IMR-90 (cell line): ENCODE results near the gene RASIP1. TPM values are rescaled to one million over a fixed set of nuclear protein-coding genes. Genes with fewer than 3 reads are reported as not detected.

Source experiments
- ATAC-seq: fragments of 200-7000 bp; cut with Tn5 transposase; 2 replicates; pipeline ENCODE4 v1.9.1; 2020; ENCODE audit warnings: low read depth, mild to moderate bottlenecking, moderate library complexity
- BruUV-seq: library from RNA; stranded (reverse); fragments of 400-500 nt; replicated peaks from 2 replicates; lab custom pipeline; 2021; lab: Mats Ljungman, UMichigan
- CTCF ChIA-PET: fragments of 300-600 bp; formaldehyde crosslinking; extraction: SDS; loops from one replicate; lab custom pipeline; 2021; ENCODE audit warnings: antibody characterized with exemption; lab: Yijun Ruan, JAX
- POLR2A ChIA-PET: fragments of 300-600 bp; sonication (Branson Sonifier 250); formaldehyde crosslinking; loops from one replicate; lab custom pipeline; 2022; ENCODE audit warnings: antibody characterized with exemption; ENCODE audit not compliant: unreplicated experiment; lab: Charles Lee
- DNase-seq: peaks from one replicate; pipeline ENCODE4 v3.0.0; 2013
- H2AFZ ChIP-seq: replicated peaks from 2 replicates; pipeline ENCODE3; 2013; ENCODE audit warnings: low read length, mild to moderate bottlenecking; ENCODE audit not compliant: poor library complexity
- H2AK5ac ChIP-seq: 2 replicates; pipeline ENCODE4 v1.6.1; 2013; ENCODE audit warnings: low read depth, low read length, inconsistent platforms
- H2AK9ac ChIP-seq: replicated peaks from 2 replicates; pipeline ENCODE3; 2013; ENCODE audit warnings: mild to moderate bottlenecking, low read depth, low read length, moderate library complexity; ENCODE audit not compliant: poor library complexity
- H2BK120ac ChIP-seq: 2 replicates; pipeline ENCODE4 v1.6.1; 2013; ENCODE audit warnings: low read depth, low read length, inconsistent platforms
- H2BK15ac ChIP-seq: 3 replicates; pipeline ENCODE4 v1.6.1; 2013; ENCODE audit warnings: low read depth, low read length, inconsistent platforms
- H2BK20ac ChIP-seq: 2 replicates; pipeline ENCODE4 v1.6.1; 2013; ENCODE audit warnings: low read depth, mild to moderate bottlenecking, inconsistent platforms, low read length, moderate library complexity
- H2BK5ac ChIP-seq: 2 replicates; pipeline ENCODE4 v1.6.1; 2013; ENCODE audit warnings: mild to moderate bottlenecking, low read depth, low read length, inconsistent platforms; ENCODE audit not compliant: poor library complexity, severe bottlenecking
- H3K14ac ChIP-seq: replicated peaks from 2 replicates; pipeline ENCODE4 v1.6.1; 2013; ENCODE audit warnings: low read depth, low read length, inconsistent platforms
- H3K18ac ChIP-seq: 2 replicates; pipeline ENCODE4 v1.6.1; 2013; ENCODE audit warnings: low read depth, low read length, control low read depth
- H3K23ac ChIP-seq: 2 replicates; pipeline ENCODE4 v1.6.1; 2013; ENCODE audit warnings: low read depth, low read length, inconsistent platforms
- H3K27ac ChIP-seq: 2 replicates; pipeline ENCODE4 v1.5.1; 2013; ENCODE audit warnings: mild to moderate bottlenecking, control low read depth, low read length; ENCODE audit not compliant: insufficient read depth
- H3K27me3 ChIP-seq: 2 replicates; pipeline ENCODE4 v1.6.1; 2013; ENCODE audit warnings: low read length; ENCODE audit not compliant: control insufficient read depth, insufficient read depth
- H3K36me3 ChIP-seq: 2 replicates; pipeline ENCODE4 v1.6.1; 2013; ENCODE audit warnings: low read length, mixed read lengths; ENCODE audit not compliant: control insufficient read depth, insufficient read depth
- H3K4ac ChIP-seq: 2 replicates; pipeline ENCODE4 v1.6.1; 2013; ENCODE audit warnings: low read depth, low read length, inconsistent platforms
- H3K4me1 ChIP-seq: 2 replicates; pipeline ENCODE4 v1.6.1; 2013; ENCODE audit warnings: low read length, mixed read lengths; ENCODE audit not compliant: control insufficient read depth, insufficient read depth
- H3K4me2 ChIP-seq: 2 replicates; pipeline ENCODE4 v1.6.1; 2013; ENCODE audit warnings: low read depth, mild to moderate bottlenecking, control low read depth, low read length, moderate library complexity
- H3K4me3 ChIP-seq: 2 replicates; pipeline ENCODE4 v1.5.1; 2013; ENCODE audit warnings: low read depth, mild to moderate bottlenecking, control low read depth, low read length, moderate library complexity; ENCODE audit not compliant: insufficient read depth
- H3K56ac ChIP-seq: 2 replicates; pipeline ENCODE4 v1.6.1; 2013; ENCODE audit warnings: low read length, inconsistent platforms; ENCODE audit not compliant: insufficient read depth; ENCODE audit errors: extremely low read depth
- H3K79me1 ChIP-seq, 2 experiments: 2 replicates each; pipeline ENCODE4 v1.6.1; 2013; ENCODE audit warnings: low read length in 2 of 2, inconsistent platforms in 1 of 2, low read depth in 1 of 2
- H3K9ac ChIP-seq: 2 replicates; pipeline ENCODE4 v1.6.1; 2013; ENCODE audit warnings: low read depth, low read length, control low read depth
- H3K9me1 ChIP-seq: 2 replicates; pipeline ENCODE4 v1.6.1; 2013; ENCODE audit warnings: low read length, inconsistent platforms; ENCODE audit not compliant: insufficient read depth
- H3K9me3 ChIP-seq: 2 replicates; pipeline ENCODE4 v1.6.1; 2013; ENCODE audit warnings: low read length; ENCODE audit not compliant: control insufficient read depth, insufficient read depth
- H4K20me1 ChIP-seq: 2 replicates; pipeline ENCODE4 v1.6.1; 2013; ENCODE audit warnings: low read length, inconsistent platforms; ENCODE audit not compliant: insufficient read depth
- H4K5ac ChIP-seq: 2 replicates; pipeline ENCODE4 v1.6.1; 2013; ENCODE audit warnings: mild to moderate bottlenecking, low read depth, low read length, control low read depth
- H4K8ac ChIP-seq, 2 experiments: 2 replicates each; pipeline ENCODE4 v1.6.1; 2013; ENCODE audit warnings: low read depth in 2 of 2, low read length in 2 of 2, control low read depth in 1 of 2, inconsistent platforms in 1 of 2
- H4K91ac ChIP-seq: 2 replicates; pipeline ENCODE4 v1.6.1; 2013; ENCODE audit warnings: low read depth, low read length, inconsistent platforms; ENCODE audit not compliant: insufficient read depth
- BHLHE40 ChIP-seq: fragments of 150-350 bp; IDR thresholded peaks from 2 replicates; pipeline ENCODE4 v1.6.1; 2016; ENCODE audit warnings: mild to moderate bottlenecking, low read depth, low read length
- ELK1 ChIP-seq: fragments of 150-350 bp; IDR thresholded peaks from 2 replicates; pipeline ENCODE4 v1.6.1; 2016; ENCODE audit warnings: low read depth, mild to moderate bottlenecking, low read length, moderate library complexity, borderline replicate concordance
- FOS ChIP-seq: fragments of 150-350 bp; IDR thresholded peaks from 2 replicates; pipeline ENCODE4 v1.6.1; 2016; ENCODE audit warnings: low read depth, low read length
- MAFK ChIP-seq: IDR thresholded peaks from 2 replicates; pipeline ENCODE4 v1.6.1; 2012; ENCODE audit warnings: low read depth, low read length, improper control_type of control experiment
- NFE2L2 ChIP-seq: fragments of 150-350 bp; IDR thresholded peaks from 2 replicates; pipeline ENCODE4 v1.6.1; 2016; ENCODE audit warnings: low read depth, mild to moderate bottlenecking, low read length
- RCOR1 ChIP-seq: IDR thresholded peaks from 2 replicates; pipeline ENCODE4 v1.6.1; 2012; ENCODE audit warnings: mild to moderate bottlenecking, low read length, improper control_type of control experiment; ENCODE audit not compliant: insufficient replicate concordance
- RFX5 ChIP-seq: IDR thresholded peaks from 2 replicates; pipeline ENCODE4 v1.8.0; 2012; ENCODE audit warnings: low read depth, mild to moderate bottlenecking, low read length, moderate library complexity
- SMC3 ChIP-seq: fragments of 150-350 bp; IDR thresholded peaks from 2 replicates; pipeline ENCODE4 v1.6.1; 2016; ENCODE audit warnings: low read depth, mild to moderate bottlenecking, antibody characterized with exemption, low read length, moderate library complexity
- USF2 ChIP-seq: fragments of 150-350 bp; IDR thresholded peaks from 2 replicates; pipeline ENCODE4 v1.6.1; 2017; ENCODE audit warnings: mild to moderate bottlenecking, antibody characterized with exemption, low read length, low read depth
- WGBS, 2 experiments: methylation state at CpG; one replicate each; pipeline versions ENCODE4 v1.1.5 to v1.1.7; 2013; ENCODE audit warnings: missing lambda C conversion rate in 2 of 2; ENCODE audit not compliant: insufficient read length in 1 of 2; ENCODE audit errors: extremely low coverage in 2 of 2; 5-methylcytosine and 5-hydroxymethylcytosine counted together
- dilution Hi-C: fragments of 300-500 bp; cut with HindIII; formaldehyde crosslinking; loops from one replicate; pipeline ENCODE4 v1.14.3; 2018; ENCODE audit warnings: low sequenced_read_pairs; ENCODE audit not compliant: unreplicated experiment
- in situ Hi-C: fragments of 300-500 bp; cut with MboI; formaldehyde crosslinking; loops from 3 replicates; pipeline ENCODE4 v1.14.3; 2019; ENCODE audit warnings: low sequenced_read_pairs, inconsistent platforms, mixed read lengths
- intact Hi-C: fragments of 100-400 bp; cut with micrococcal nuclease; formaldehyde crosslinking; loops from 2 replicates; pipeline ENCODE4 v1.10.0; 2022
- polyA plus RNA-seq, 3 experiments: library from polyadenylated mRNA; depleted of rRNA; stranded (reverse); fragments of >200 nt; gene quantifications; 2 replicates each; pipeline ENCODE4 v1.2.3, GENCODE V29; 2012; ENCODE audit warnings: low replicate concordance in 1 of 3
- total RNA-seq: library from RNA; depleted of rRNA; stranded (reverse); fragments of >200 nt; gene quantifications from 2 replicates; pipeline ENCODE4 v1.2.3, GENCODE V29; 2012

The RASIP1 gene
- total and polyA plus RNA-seq, 2 of the 4 experiments (the other 2 are of a cell fraction) = 0.18 to 0.51 TPM

DNA sequence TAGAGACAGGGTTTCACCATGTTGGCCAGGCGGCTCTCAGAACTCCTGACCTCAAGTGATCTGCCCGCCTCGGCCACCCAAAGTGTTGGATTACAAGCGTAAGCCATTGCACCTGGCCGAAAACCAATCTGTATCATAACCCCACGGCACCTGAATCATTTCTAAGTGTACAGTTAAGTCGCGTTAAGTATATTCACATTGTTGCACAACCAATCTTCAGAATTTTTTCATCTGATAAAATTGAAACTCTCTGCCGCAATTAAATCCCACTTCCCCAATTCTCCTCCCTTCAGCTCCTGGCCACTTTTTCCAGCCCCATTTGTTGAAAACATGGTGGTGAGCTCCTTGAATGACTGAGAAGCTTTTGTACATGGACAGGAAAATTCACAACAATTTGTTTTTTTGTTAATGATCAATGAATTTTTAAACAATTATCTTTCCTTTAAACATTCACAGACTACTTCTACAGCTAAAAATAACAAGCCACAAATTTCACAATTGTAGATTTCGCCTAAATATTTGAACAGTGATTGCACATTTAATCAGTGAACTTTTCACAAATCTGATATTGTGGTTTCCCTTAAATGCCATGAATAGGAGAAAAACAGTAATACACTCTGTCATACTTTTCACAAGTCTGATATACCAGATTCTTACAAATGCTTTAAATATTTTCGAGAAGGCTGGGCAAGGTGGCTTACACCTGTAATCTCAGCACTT lies 28.7 kb upstream of the RASIP1 start:
- no peaks in the 10 kb centered on the region for H3K79me1 ChIP-seq
- no peak overlapping the region for H2AK9ac ChIP-seq
- H3K36me3 ChIP-seq = no peaks in the 10 kb centered on the region
- no peaks in the 10 kb centered on the region for H3K9me1 ChIP-seq
- H3K27ac ChIP-seq = no peak overlapping the region
- no peak for ATAC-seq
- H3K27me3 ChIP-seq = peaks cover 37% of the 10 kb centered on the region
- CTCF ChIA-PET = interaction anchor here (0.6 kb wide), 1 partner anchor 117 kb away, joined by 8 read pairs; no protein-coding TSS in a partner anchor
- no peak for TF ChIP-seq SMC3
- TF ChIP-seq FOS = no peak
- TF ChIP-seq BHLHE40 = no peak
- no peak for TF ChIP-seq NFE2L2
- no peak for TF ChIP-seq RFX5
- TF ChIP-seq MAFK = no peak
- TF ChIP-seq ELK1 = no peak
- TF ChIP-seq USF2 = no peak
- TF ChIP-seq RCOR1 = no peak
- no peak overlapping the region for H2BK5ac ChIP-seq
- no peak overlapping the region for H2AFZ ChIP-seq
- WGBS, 2 experiments = 59% methylated on average over 3 of the region's 11 CpGs; no CpG with 5 or more reads in 1 of the 2 experiments
- no peak for DNase-seq
- no peak overlapping the region for H3K4me2 ChIP-seq
- no peak overlapping the region for H2BK15ac ChIP-seq
- H2BK120ac ChIP-seq = no peak overlapping the region
- no peak overlapping the region for H2BK20ac ChIP-seq
- no peak overlapping the region for H3K23ac ChIP-seq
- no peaks in the 10 kb centered on the region for H4K20me1 ChIP-seq
- H2AK5ac ChIP-seq = no peak overlapping the region
- H4K5ac ChIP-seq = no peak overlapping the region
- no peak overlapping the region for H3K4me3 ChIP-seq
- POLR2A ChIA-PET = no interaction called here
- H3K9me3 ChIP-seq = no peaks in the 10 kb centered on the region
- in situ Hi-C loops = no loop called here
- dilution Hi-C loops = no loop called here
- H4K8ac ChIP-seq = no peak overlapping the region
- BruUV-seq = no TSS peak
- H3K14ac ChIP-seq = no peak overlapping the region
- H3K9ac ChIP-seq = no peak overlapping the region
- intact Hi-C loops = no loop called here
- no peak overlapping the region for H4K91ac ChIP-seq
- H3K56ac ChIP-seq = no peak overlapping the region
- no peak overlapping the region for H3K18ac ChIP-seq
- no peak overlapping the region for H3K4ac ChIP-seq
- H3K4me1 ChIP-seq = no peaks in the 10 kb centered on the region
